Ecto neural progenitor cell (in vitro differentiated cells): Measurements from ENCODE around the gene ACOXL.
"Not testable (repeated sequence)": the region's sequence is repeated elsewhere in the genome, so short reads cannot be mapped to it uniquely, and the experiment has no call there.

Experiments used
- DNase-seq: peaks from one replicate; pipeline ENCODE4 v3.0.0-alpha.2; 2018; ENCODE audit warnings: low spot score

Gene ACOXL

GRCh38 chr2:111061191-111061590 lies 328.8 kb downstream of the ACOXL start:
- DNase-seq, result no peak

GRCh38 chr2:111062417-111062816 lies 330.0 kb downstream of the ACOXL start:
- DNase-seq, result no peak

GRCh38 chr2:111066062-111066593 lies 333.8 kb downstream of the ACOXL start:
- DNase-seq, result no peak

- no peak for DNase-seq
These were observed 336.2 kb downstream of the ACOXL start for GRCh38 chr2:111068435-111069058.

GRCh38 chr2:111069722-111070121 lies 337.3 kb downstream of the ACOXL start:
- no peak for DNase-seq

GRCh38 chr2:111071600-111072171 lies 339.3 kb downstream of the ACOXL start:
- DNase-seq, result no peak

GRCh38 chr2:111072220-111072871 lies 340.0 kb downstream of the ACOXL start:
- DNase-seq, result no peak

GRCh38 chr2:111082659-111083058 lies 350.3 kb downstream of the ACOXL start:
- not testable (repeated sequence) for DNase-seq

GRCh38 chr2:111091811-111092211 lies 359.4 kb downstream of the ACOXL start:
- DNase-seq, result no peak

- DNase-seq, result no peak
These were observed 362.3 kb downstream of the ACOXL start for GRCh38 chr2:111094691-111095090.

- DNase-seq, result no peak
These were observed 363.1 kb downstream of the ACOXL start for GRCh38 chr2:111095434-111095833.

GRCh38 chr2:111099402-111099801 lies 367.0 kb downstream of the ACOXL start:
- DNase-seq, result no peak

- no peak for DNase-seq
These were observed 367.9 kb downstream of the ACOXL start for GRCh38 chr2:111100087-111100764.

GRCh38 chr2:111100765-111101162 lies 368.4 kb downstream of the ACOXL start:
- DNase-seq, result no peak

GRCh38 chr2:111101592-111101991 lies 369.2 kb downstream of the ACOXL start:
- DNase-seq, result no peak

GRCh38 chr2:111102216-111102615 lies 369.8 kb downstream of the ACOXL start:
- DNase-seq, result no peak

- DNase-seq, result no peak
These were observed 373.6 kb downstream of the ACOXL start for GRCh38 chr2:111105926-111106325.

- DNase-seq, result no peak
These were observed 374.3 kb downstream of the ACOXL start for GRCh38 chr2:111106706-111107105.

- DNase-seq, result no peak
These were observed 376.4 kb downstream of the ACOXL start for GRCh38 chr2:111108745-111109271.

- DNase-seq, result no peak
These were observed 378.9 kb downstream of the ACOXL start for GRCh38 chr2:111111101-111111755.

- DNase-seq, result no peak
These were observed 381.5 kb downstream of the ACOXL start for GRCh38 chr2:111113838-111114237.
